K562 (cell line): ENCODE results near the gene MAPKAPK2. TPM values are rescaled to one million over a fixed set of nuclear protein-coding genes. Genes with fewer than 3 reads are reported as not detected.

Source experiments
- ARID3B ChIP-seq: fragments of 250-450 bp; sonication (Bioruptor Pico); IDR thresholded peaks from 2 replicates; pipeline ENCODE4 v1.4.0; 2020; ENCODE audit warnings: borderline replicate concordance
- CCAR2 ChIP-seq: fragments of 200-400 bp; formaldehyde crosslinking; IDR thresholded peaks from 2 replicates; pipeline ENCODE4 v1.6.1; 2017; ENCODE audit warnings: mild to moderate bottlenecking, low read depth, low read length
- CREB5 ChIP-seq: fragments of 250-450 bp; sonication (Bioruptor Pico); IDR thresholded peaks from 2 replicates; pipeline ENCODE4 v1.5.0; 2020; ENCODE audit warnings: mild to moderate bottlenecking
- DMBX1 ChIP-seq: fragments of 250-450 bp; sonication (Bioruptor Pico); IDR thresholded peaks from 2 replicates; pipeline ENCODE4 v1.8.0; 2022; ENCODE audit warnings: inconsistent platforms, mild to moderate bottlenecking, moderate library complexity, borderline replicate concordance
- FOSL1 ChIP-seq: fragments of 200-800 bp; sonication (Bioruptor generic); conservative IDR thresholded peaks from 2 replicates; pipeline ENCODE4 v1.6.1; 2016; ENCODE audit warnings: missing genetic modification characterization, missing compliant biosample characterization
- MITF ChIP-seq: IDR thresholded peaks from 2 replicates; pipeline ENCODE4 v1.6.1; 2014; ENCODE audit warnings: antibody characterized with exemption
- POLR2A ChIP-seq: fragments of 450-650 bp; conservative IDR thresholded peaks from 2 replicates; pipeline ENCODE4 v1.6.1; 2016
- RBM34 ChIP-seq: fragments of 200-400 bp; formaldehyde crosslinking; IDR thresholded peaks from 2 replicates; pipeline ENCODE4 v1.6.1; 2018; ENCODE audit warnings: low read length, borderline replicate concordance; ENCODE audit not compliant: insufficient read depth
- SNRNP70 ChIP-seq: fragments of 200-400 bp; formaldehyde crosslinking; optimal IDR thresholded peaks from 2 replicates; pipeline ENCODE3; 2017; ENCODE audit warnings: low read depth, low read length
- TAF7 ChIP-seq: fragments of 450-650 bp; IDR thresholded peaks from 2 replicates; pipeline ENCODE4 v1.6.1; 2016; ENCODE audit warnings: missing genetic modification characterization, missing compliant biosample characterization
- TSC22D4 ChIP-seq: fragments of 450-650 bp; IDR thresholded peaks from 2 replicates; pipeline ENCODE4 v1.6.1; 2016; ENCODE audit warnings: missing genetic modification characterization, missing biosample characterization, control low read depth
- XRCC4 ChIP-seq: IDR thresholded peaks from one replicate; pipeline ENCODE4 v1.6.1; 2011; ENCODE audit not compliant: insufficient read depth, insufficient read length; ENCODE audit errors: extremely low read depth
- polyA plus RNA-seq, 8 experiments: library from polyadenylated mRNA; depleted of rRNA in 4 of 8; stranded (reverse) in 5 of 8; unstranded in 3 of 8; fragments of >200 nt; fragmentation: Nextera tagmentation in 2 of 8; fragmentation: Illumina TruSeq in 1 of 8; extraction: Ambion mirVana in 2 of 8; extraction: Trizol in 1 of 8; gene quantifications; 2 replicates each; pipeline versions ENCODE4 v1.2.1 to v1.2.3, GENCODE V29; 2011 to 2014; ENCODE audit warnings: inconsistent platforms in 1 of 8, missing spikeins in 1 of 8
- total RNA-seq, 7 experiments: library from RNA; depleted of rRNA in 6 of 7; stranded (reverse); fragments of >200 nt in 6 of 7; fragmentation: Illumina TruSeq in 2 of 7; extraction: Trizol in 2 of 7; gene quantifications; 2 replicates each; pipeline versions ENCODE4 v1.2.1 to v1.2.3, GENCODE V29; 2011 to 2021; ENCODE audit warnings: low replicate concordance in 1 of 7
- TF ChIP-seq, protein P1 (sequence below): fragments of 450-650 bp; formaldehyde crosslinking; IDR thresholded peaks from 2 replicates; pipeline ENCODE4 v1.4.0; 2022; ENCODE audit warnings: missing genetic modification characterization
- TF ChIP-seq, protein P2 (sequence below): fragments of 450-650 bp; IDR thresholded peaks from 2 replicates; pipeline ENCODE4 v1.6.1; 2016; ENCODE audit warnings: borderline replicate concordance
- TF ChIP-seq, protein P3 (sequence below): sonication (generic); formaldehyde crosslinking; IDR thresholded peaks from 2 replicates; pipeline ENCODE4 v1.8.0; 2022; ENCODE audit warnings: missing genetic modification reagents, mild to moderate bottlenecking, borderline replicate concordance

MAPKAPK2 gene
- total and polyA plus RNA-seq, 9 of the 15 experiments (the other 6 are each of a cell fraction or from before 2014, with no cell fraction given): 0.63 to 94.2 (median 52.1) TPM

DNA sequence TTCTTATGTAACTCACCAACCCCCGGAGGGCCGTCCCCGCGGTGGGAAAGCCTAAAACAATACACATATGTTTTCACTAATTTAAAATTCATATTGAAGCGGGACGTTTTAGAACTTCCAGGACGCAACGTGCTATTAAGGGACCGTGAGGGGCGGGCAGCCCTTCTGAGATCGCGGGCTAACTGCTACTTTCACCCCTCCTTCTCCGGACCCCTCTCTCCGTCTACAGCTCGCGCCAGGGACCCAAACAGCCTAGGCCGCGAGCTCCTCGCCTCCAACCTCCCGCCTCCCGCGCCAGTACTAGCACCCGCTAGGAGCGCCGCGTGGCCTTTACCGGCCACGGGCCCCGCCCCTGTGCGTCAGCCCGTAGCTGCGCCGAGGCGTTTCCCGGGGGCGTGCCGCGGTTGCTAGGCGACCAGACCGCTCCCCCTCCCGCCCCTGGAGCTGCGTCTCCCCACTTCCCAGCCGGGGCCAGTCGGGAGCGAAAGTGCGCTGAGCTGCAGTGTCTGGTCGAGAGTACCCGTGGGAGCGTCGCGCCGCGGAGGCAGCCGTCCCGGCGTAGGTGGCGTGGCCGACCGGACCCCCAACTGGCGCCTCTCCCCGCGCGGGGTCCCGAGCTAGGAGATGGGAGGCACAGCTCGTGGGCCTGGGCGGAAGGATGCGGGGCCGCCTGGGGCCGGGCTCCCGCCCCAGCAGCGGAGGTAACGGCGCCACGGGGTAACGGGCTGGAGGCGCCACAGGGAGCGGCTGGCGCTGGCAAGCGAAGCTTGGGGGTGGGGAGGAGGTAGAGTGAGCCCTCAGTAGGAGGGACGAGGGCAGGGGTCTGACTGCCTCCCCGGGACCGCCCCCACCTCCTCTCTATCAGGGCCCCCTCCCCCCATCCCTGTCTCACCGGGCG lies 49.4 kb upstream of the MAPKAPK2 start, which contains the start of gene DYRK3 (continued):
- TF ChIP-seq, protein P1, sequence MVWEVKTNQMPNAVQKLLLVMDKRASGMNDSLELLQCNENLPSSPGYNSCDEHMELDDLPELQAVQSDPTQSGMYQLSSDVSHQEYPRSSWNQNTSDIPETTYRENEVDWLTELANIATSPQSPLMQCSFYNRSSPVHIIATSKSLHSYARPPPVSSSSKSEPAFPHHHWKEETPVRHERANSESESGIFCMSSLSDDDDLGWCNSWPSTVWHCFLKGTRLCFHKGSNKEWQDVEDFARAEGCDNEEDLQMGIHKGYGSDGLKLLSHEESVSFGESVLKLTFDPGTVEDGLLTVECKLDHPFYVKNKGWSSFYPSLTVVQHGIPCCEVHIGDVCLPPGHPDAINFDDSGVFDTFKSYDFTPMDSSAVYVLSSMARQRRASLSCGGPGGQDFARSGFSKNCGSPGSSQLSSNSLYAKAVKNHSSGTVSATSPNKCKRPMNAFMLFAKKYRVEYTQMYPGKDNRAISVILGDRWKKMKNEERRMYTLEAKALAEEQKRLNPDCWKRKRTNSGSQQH (CRISPR knock-in tag): no peak
- TF ChIP-seq CCAR2: no peak
- TF ChIP-seq ARID3B (CRISPR knock-in tag): no peak
- TF ChIP-seq DMBX1: peak; percentile 39; the same call in 1 of the 2 replicates
- peak; percentile 99; the same call in 1 of the 2 replicates for TF ChIP-seq RBM34
- TF ChIP-seq TAF7 (tag): no peak
- TF ChIP-seq, protein P2, sequence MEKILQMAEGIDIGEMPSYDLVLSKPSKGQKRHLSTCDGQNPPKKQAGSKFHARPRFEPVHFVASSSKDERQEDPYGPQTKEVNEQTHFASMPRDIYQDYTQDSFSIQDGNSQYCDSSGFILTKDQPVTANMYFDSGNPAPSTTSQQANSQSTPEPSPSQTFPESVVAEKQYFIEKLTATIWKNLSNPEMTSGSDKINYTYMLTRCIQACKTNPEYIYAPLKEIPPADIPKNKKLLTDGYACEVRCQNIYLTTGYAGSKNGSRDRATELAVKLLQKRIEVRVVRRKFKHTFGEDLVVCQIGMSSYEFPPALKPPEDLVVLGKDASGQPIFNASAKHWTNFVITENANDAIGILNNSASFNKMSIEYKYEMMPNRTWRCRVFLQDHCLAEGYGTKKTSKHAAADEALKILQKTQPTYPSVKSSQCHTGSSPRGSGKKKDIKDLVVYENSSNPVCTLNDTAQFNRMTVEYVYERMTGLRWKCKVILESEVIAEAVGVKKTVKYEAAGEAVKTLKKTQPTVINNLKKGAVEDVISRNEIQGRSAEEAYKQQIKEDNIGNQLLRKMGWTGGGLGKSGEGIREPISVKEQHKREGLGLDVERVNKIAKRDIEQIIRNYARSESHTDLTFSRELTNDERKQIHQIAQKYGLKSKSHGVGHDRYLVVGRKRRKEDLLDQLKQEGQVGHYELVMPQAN: peak; percentile 95; the same call in 1 of the 2 replicates
- no peak for TF ChIP-seq TSC22D4
- TF ChIP-seq MITF: no peak
- TF ChIP-seq FOSL1 (tag): peak; percentile 58
- TF ChIP-seq SNRNP70: no peak
- TF ChIP-seq, protein P3, sequence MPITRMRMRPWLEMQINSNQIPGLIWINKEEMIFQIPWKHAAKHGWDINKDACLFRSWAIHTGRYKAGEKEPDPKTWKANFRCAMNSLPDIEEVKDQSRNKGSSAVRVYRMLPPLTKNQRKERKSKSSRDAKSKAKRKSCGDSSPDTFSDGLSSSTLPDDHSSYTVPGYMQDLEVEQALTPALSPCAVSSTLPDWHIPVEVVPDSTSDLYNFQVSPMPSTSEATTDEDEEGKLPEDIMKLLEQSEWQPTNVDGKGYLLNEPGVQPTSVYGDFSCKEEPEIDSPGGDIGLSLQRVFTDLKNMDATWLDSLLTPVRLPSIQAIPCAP (CRISPR knock-in tag): no peak
- TF ChIP-seq CREB5: no peak
- no peak for TF ChIP-seq XRCC4
- TF ChIP-seq POLR2A: peak; percentile 90
